Endothelial cell of umbilical vein (primary cell): ENCODE measurements around the gene AURKA. TPM values are rescaled to one million over a fixed set of nuclear protein-coding genes. Genes with fewer than 3 reads are reported as not detected.

Source experiments
- BruUV-seq: library from RNA; stranded (reverse); fragments of 400-500 nt; replicated peaks from 2 replicates; lab custom pipeline; 2021; lab: Mats Ljungman, UMichigan
- CTCF ChIA-PET: fragments of 300-600, 350-600 bp; sonication (Branson Sonifier 250); formaldehyde crosslinking; loops from one replicate; lab custom pipeline; 2021; ENCODE audit warnings: antibody characterized with exemption, inconsistent platforms; lab: Charles Lee
- POLR2A ChIA-PET: fragments of 300-600, 350-600 bp; sonication (Branson Sonifier 250); formaldehyde crosslinking; loops from one replicate; lab custom pipeline; 2021; ENCODE audit warnings: antibody characterized with exemption, inconsistent platforms; lab: Charles Lee
- DNase-seq: peaks from one replicate; pipeline ENCODE4 v3.0.0-alpha.2; 2011; ENCODE audit warnings: low read depth, low spot score
- FAIRE-seq: peaks from 2 replicates; lab custom pipeline; 2011; peaks lifted over from hg19 to GRCh38; lab: Jason Lieb, UNC
- H2AFZ ChIP-seq: 2 replicates; pipeline ENCODE4 v1.6.0; 2012; ENCODE audit warnings: low read depth, low read length, control low read depth, inconsistent platforms
- H3K27ac ChIP-seq: 2 replicates; pipeline ENCODE4 v1.5.1; 2011; ENCODE audit warnings: low read depth, mild to moderate bottlenecking, control low read depth, low read length, moderate library complexity; ENCODE audit not compliant: insufficient read depth
- H3K27me3 ChIP-seq, 2 experiments: 2 replicates each; pipeline versions ENCODE4 v1.6.0 to v1.6.1; 2011; ENCODE audit warnings: low read length in 2 of 2, mixed read lengths in 1 of 2; ENCODE audit not compliant: control insufficient read depth in 2 of 2, insufficient read depth in 2 of 2
- H3K36me3 ChIP-seq, 2 experiments: 2 replicates in 1 of 2; 3 replicates in 1 of 2; pipeline ENCODE4 v1.5.1; 2011; ENCODE audit warnings: low read length in 2 of 2, mild to moderate bottlenecking in 1 of 2, moderate library complexity in 1 of 2; ENCODE audit not compliant: control insufficient read depth in 2 of 2, insufficient read depth in 2 of 2; ENCODE audit errors: extremely low read depth in 1 of 2
- H3K4me1 ChIP-seq: 3 replicates; pipeline ENCODE4 v1.5.1; 2011; ENCODE audit warnings: mild to moderate bottlenecking, low read length; ENCODE audit not compliant: control insufficient read depth, insufficient read depth; ENCODE audit errors: extremely low read depth
- H3K4me2 ChIP-seq: 2 replicates; pipeline ENCODE4 v1.6.1; 2011; ENCODE audit warnings: low read length, control low read depth, mixed read lengths; ENCODE audit not compliant: insufficient read depth
- H3K4me3 ChIP-seq, 3 experiments: fragments of 200-600 bp in 1 of 3; sonication (generic), shearing (Covaris generic) in 1 of 3; replicated peaks in 1 of 3; 2 replicates each; pipeline ENCODE4 v1.5.1; 2011 to 2016; ENCODE audit warnings: control low read depth in 3 of 3, low read length in 3 of 3, mild to moderate bottlenecking in 2 of 3, inconsistent platforms in 1 of 3, low read depth in 1 of 3, moderate library complexity in 1 of 3; ENCODE audit not compliant: insufficient read depth in 1 of 3
- H3K79me2 ChIP-seq: 2 replicates; pipeline ENCODE4 v1.6.0; 2012; ENCODE audit warnings: low read length, inconsistent platforms; ENCODE audit not compliant: control insufficient read depth, insufficient read depth
- H3K9ac ChIP-seq: replicated peaks from 2 replicates; pipeline ENCODE3; 2011; ENCODE audit warnings: low read length, control low read depth; ENCODE audit not compliant: insufficient read depth; ENCODE audit errors: extremely low read depth
- H3K9me1 ChIP-seq: replicated peaks from 3 replicates; pipeline ENCODE4 v1.6.0; 2011; ENCODE audit warnings: mild to moderate bottlenecking, low read length; ENCODE audit not compliant: control insufficient read depth, insufficient read depth; ENCODE audit errors: extremely low read depth
- H3K9me3 ChIP-seq: replicated peaks from 2 replicates; pipeline ENCODE4 v1.5.1; 2012; ENCODE audit warnings: low read length, inconsistent platforms; ENCODE audit not compliant: control insufficient read depth, insufficient read depth
- H4K20me1 ChIP-seq: replicated peaks from 2 replicates; pipeline ENCODE3; 2011; ENCODE audit warnings: mild to moderate bottlenecking, low read length; ENCODE audit not compliant: control insufficient read depth, insufficient read depth; ENCODE audit errors: extremely low read depth
- CTCF ChIP-seq, 2 donors: IDR thresholded peaks; 1 replicate in 1 of 2; 2 replicates in 1 of 2; pipeline ENCODE4 v1.5.1; 2011; ENCODE audit warnings: low read length in 2 of 2, mild to moderate bottlenecking in 2 of 2, moderate library complexity in 2 of 2, control low read depth in 1 of 2, inconsistent platforms in 1 of 2, low read depth in 1 of 2; ENCODE audit not compliant: insufficient read depth in 1 of 2; ENCODE audit errors: extremely low read depth in 1 of 2
- EZH2 ChIP-seq: IDR thresholded peaks from 2 replicates; pipeline ENCODE4 v1.6.1; 2012; ENCODE audit warnings: borderline replicate concordance, low read depth, mild to moderate bottlenecking, moderate library complexity, low read length, inconsistent platforms; ENCODE audit not compliant: severe bottlenecking
- FOS ChIP-seq: IDR thresholded peaks from 2 replicates; pipeline ENCODE4 v1.6.1; 2011; ENCODE audit warnings: mild to moderate bottlenecking, low read length, moderate library complexity, borderline replicate concordance; ENCODE audit not compliant: insufficient read depth
- GATA2 ChIP-seq: IDR thresholded peaks from 2 replicates; pipeline ENCODE4 v1.7.0; 2011; ENCODE audit warnings: low read depth, mild to moderate bottlenecking, moderate library complexity, mixed read lengths, low read length; ENCODE audit not compliant: insufficient read length, insufficient read depth
- JUN ChIP-seq: IDR thresholded peaks from 2 replicates; pipeline ENCODE4 v1.6.1; 2011; ENCODE audit warnings: borderline replicate concordance, low read depth; ENCODE audit not compliant: insufficient read length, insufficient read depth
- MAX ChIP-seq: IDR thresholded peaks from 2 replicates; pipeline ENCODE4 v1.6.1; 2011; ENCODE audit not compliant: insufficient read depth, insufficient read length
- MYC ChIP-seq: IDR thresholded peaks from one replicate; pipeline ENCODE4 v1.6.1; 2011; ENCODE audit warnings: mild to moderate bottlenecking, low read depth, low read length
- POLR2A ChIP-seq: IDR thresholded peaks from 2 replicates; pipeline ENCODE4 v1.6.1; 2012; ENCODE audit warnings: low read depth, mild to moderate bottlenecking, control low read depth, low read length
- POLR2AphosphoS5 ChIP-seq: IDR thresholded peaks from 2 replicates; pipeline ENCODE4 v1.6.1; 2012; ENCODE audit warnings: low read depth, mild to moderate bottlenecking, control low read depth, low read length, moderate library complexity; ENCODE audit not compliant: insufficient read depth
- dilution Hi-C: fragments of 300-500 bp; cut with MboI; formaldehyde crosslinking; loops from one replicate; pipeline ENCODE4 v1.15.0; 2019; ENCODE audit warnings: low sequenced_read_pairs; ENCODE audit not compliant: extremely low pct_ligation_motif_present
- intact Hi-C: fragments of 100-400 bp; cut with micrococcal nuclease; formaldehyde crosslinking; loops from one replicate; pipeline ENCODE4 v1.10.0; 2022
- polyA plus RNA-seq, 4 experiments: library from polyadenylated mRNA; depleted of rRNA in 3 of 4; stranded (reverse) in 3 of 4; unstranded in 1 of 4; fragments of >200 nt; gene quantifications; 2 replicates each; pipeline versions ENCODE4 v1.2.1 to v1.2.3, GENCODE V29; 2011 to 2012; ENCODE audit warnings: missing spikeins in 1 of 4
- total RNA-seq: library from RNA; stranded (reverse); gene quantifications from 2 replicates; pipeline ENCODE4 v1.2.3, GENCODE V29; 2021

AURKA gene
- total and polyA plus RNA-seq, 2 donors (not counting 3 experiments of a cell fraction or from before 2014, with no cell fraction given) = 33.1 to 56.9 TPM

GRCh38 chr20:56422824-56423189 lies 30.8 kb upstream of the AURKA start:
- CTCF ChIA-PET = interaction anchor here (1.0 to 1.5 kb wide), 5 partner anchors 11 to 128 kb away, joined by 3 to 5 read pairs (median 5); partner anchors contain the start of genes AURKA, CASS4 and CSTF1
- dilution Hi-C loops (no loop called here), intact Hi-C loops (loop anchor here (1.0 to 2.0 kb wide), 3 partner anchors 22 to 45 kb away; partner anchors contain the start of genes AURKA, CSTF1 and RTF2)
- no peak for FAIRE-seq
- peaks cover 41% of the 10 kb centered on the region for H3K4me1 ChIP-seq
- H3K4me3 ChIP-seq = no peak overlapping the region
- no peak overlapping the region for H3K9ac ChIP-seq
- POLR2A ChIA-PET = no interaction called here
- no peak overlapping the region for H2AFZ ChIP-seq
- H3K27ac ChIP-seq = no peak overlapping the region
- no peak for DNase-seq
- H3K36me3 ChIP-seq = no peaks in the 10 kb centered on the region
- H3K27me3 ChIP-seq = peaks cover 27 to 28% of the 10 kb centered on the region in 2 experiments
- H3K79me2 ChIP-seq = no peaks in the 10 kb centered on the region
- TF ChIP-seq GATA2 (no peak), MAX (no peak), FOS (no peak)
- H3K9me3 ChIP-seq = no peaks in the 10 kb centered on the region
- no peaks in the 10 kb centered on the region for H4K20me1 ChIP-seq
- H3K9me1 ChIP-seq = no peaks in the 10 kb centered on the region
- H3K4me2 ChIP-seq = peak overlapping the region; percentile 41
- BruUV-seq = no TSS peak

GRCh38 chr20:56422076-56422823 lies 30.2 kb upstream of the AURKA start:
- Histone ChIP-seq H3K36me3 (no peaks in the 10 kb centered on the region), H3K4me1 (peaks cover 42% of the 10 kb centered on the region), H3K9ac (no peak overlapping the region), H3K27ac (no peak overlapping the region), H3K4me3 (no peak overlapping the region), H3K9me1 (no peaks in the 10 kb centered on the region), H3K9me3 (no peaks in the 10 kb centered on the region), H3K79me2 (no peaks in the 10 kb centered on the region), H4K20me1 (no peaks in the 10 kb centered on the region), H3K4me2 (peak overlapping the region; percentile 41), H2AFZ (no peak overlapping the region), H3K27me3 (peaks cover 22 to 25% of the 10 kb centered on the region in 2 experiments)
- DNase-seq = peak; percentile 93
- TF ChIP-seq MYC = no peak
- no peak for TF ChIP-seq EZH2
- TF ChIP-seq MAX = no peak
- peak; percentile 81 for TF ChIP-seq GATA2
- TF ChIP-seq CTCF (IDR thresholded peaks at IDR 0.05; ENCODE audit: extremely low read depth in 1 of 2, insufficient read depth in 1 of 2, low read depth in 1 of 2, low read length in 2 of 2) = no peak
- TF ChIP-seq POLR2AphosphoS5 = peak; percentile 73
- TF ChIP-seq FOS = peak; percentile 77
- TF ChIP-seq JUN = peak; percentile 46
- peak; percentile 43 for TF ChIP-seq POLR2A
- CTCF ChIA-PET = interaction anchor here (0.8 to 1.5 kb wide), 6 partner anchors 10 to 128 kb away, joined by 3 to 5 read pairs (median 4); partner anchors contain the start of genes AURKA, CASS4 and CSTF1
- FAIRE-seq = peak; percentile 98
- dilution Hi-C loops = no loop called here
- intact Hi-C loops = loop anchor here (1.0 to 2.0 kb wide), 3 partner anchors 21 to 46 kb away; partner anchors contain the start of genes AURKA, CSTF1 and RTF2
- no TSS peak for BruUV-seq
- POLR2A ChIA-PET = no interaction called here
